GM10248 (cell line): ENCODE measurements around the gene TLCD1.
"Not testable (repeated sequence)": the region's sequence is repeated elsewhere in the genome, so short reads cannot be mapped to it uniquely, and the experiment has no call there.

ENCODE experiments used
- CTCF ChIA-PET: fragments of 300-600 bp; sonication (Branson Sonifier 250); formaldehyde crosslinking; extraction: SDS; loops from one replicate; lab custom pipeline; 2021; ENCODE audit warnings: antibody characterized with exemption; lab: Yijun Ruan, JAX
- POLR2A ChIA-PET: fragments of 350-650 bp; sonication (Branson Sonifier 250); formaldehyde crosslinking; extraction: SDS; loops from one replicate; lab custom pipeline; 2020; ENCODE audit warnings: antibody characterized with exemption; lab: Yijun Ruan, JAX
- DNase-seq: peaks from one replicate; pipeline ENCODE4 v3.0.0; 2012; ENCODE audit errors: extremely low spot score
- TF ChIP-seq, protein P1 (sequence below): IDR thresholded peaks from 2 replicates; pipeline ENCODE4 v1.5.1; 2012; ENCODE audit warnings: mild to moderate bottlenecking, low read depth; ENCODE audit errors: extremely low read depth, missing control alignments, control extremely low read depth

The TLCD1 gene

GRCh38 chr17:28737770-28738679 is 12.0 kb upstream of the TLCD1 start:
- TF ChIP-seq, protein P1, sequence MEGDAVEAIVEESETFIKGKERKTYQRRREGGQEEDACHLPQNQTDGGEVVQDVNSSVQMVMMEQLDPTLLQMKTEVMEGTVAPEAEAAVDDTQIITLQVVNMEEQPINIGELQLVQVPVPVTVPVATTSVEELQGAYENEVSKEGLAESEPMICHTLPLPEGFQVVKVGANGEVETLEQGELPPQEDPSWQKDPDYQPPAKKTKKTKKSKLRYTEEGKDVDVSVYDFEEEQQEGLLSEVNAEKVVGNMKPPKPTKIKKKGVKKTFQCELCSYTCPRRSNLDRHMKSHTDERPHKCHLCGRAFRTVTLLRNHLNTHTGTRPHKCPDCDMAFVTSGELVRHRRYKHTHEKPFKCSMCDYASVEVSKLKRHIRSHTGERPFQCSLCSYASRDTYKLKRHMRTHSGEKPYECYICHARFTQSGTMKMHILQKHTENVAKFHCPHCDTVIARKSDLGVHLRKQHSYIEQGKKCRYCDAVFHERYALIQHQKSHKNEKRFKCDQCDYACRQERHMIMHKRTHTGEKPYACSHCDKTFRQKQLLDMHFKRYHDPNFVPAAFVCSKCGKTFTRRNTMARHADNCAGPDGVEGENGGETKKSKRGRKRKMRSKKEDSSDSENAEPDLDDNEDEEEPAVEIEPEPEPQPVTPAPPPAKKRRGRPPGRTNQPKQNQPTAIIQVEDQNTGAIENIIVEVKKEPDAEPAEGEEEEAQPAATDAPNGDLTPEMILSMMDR = no peak
- peak; percentile 86 for DNase-seq
- ChIA-PET CTCF (interaction anchor here (1.3 to 4.1 kb wide), 5 partner anchors 8 to 14 kb away, joined by 3 to 17 read pairs (median 11); partner anchors contain the start of genes NEK8 and TLCD1), POLR2A (interaction anchor here (0.6 to 7.2 kb wide), 2 partner anchors 10 to 35 kb away, joined by 6 to 64 read pairs; partner anchors contain the start of genes NEK8 and TLCD1)

- ChIA-PET POLR2A (interaction anchor here (0.6 to 7.2 kb wide), 2 partner anchors 10 to 36 kb away, joined by 6 to 64 read pairs; partner anchors contain the start of genes NEK8 and TLCD1), CTCF (interaction anchor here (1.4 to 1.7 kb wide), 2 partner anchors 9 to 13 kb away, joined by 6 to 11 read pairs; partner anchors contain the start of gene NEK8)
- TF ChIP-seq, protein P1 = no peak
- no peak for DNase-seq
These were observed 11.3 kb upstream of the TLCD1 start for GRCh38 chr17:28737316-28737715.

DNA sequence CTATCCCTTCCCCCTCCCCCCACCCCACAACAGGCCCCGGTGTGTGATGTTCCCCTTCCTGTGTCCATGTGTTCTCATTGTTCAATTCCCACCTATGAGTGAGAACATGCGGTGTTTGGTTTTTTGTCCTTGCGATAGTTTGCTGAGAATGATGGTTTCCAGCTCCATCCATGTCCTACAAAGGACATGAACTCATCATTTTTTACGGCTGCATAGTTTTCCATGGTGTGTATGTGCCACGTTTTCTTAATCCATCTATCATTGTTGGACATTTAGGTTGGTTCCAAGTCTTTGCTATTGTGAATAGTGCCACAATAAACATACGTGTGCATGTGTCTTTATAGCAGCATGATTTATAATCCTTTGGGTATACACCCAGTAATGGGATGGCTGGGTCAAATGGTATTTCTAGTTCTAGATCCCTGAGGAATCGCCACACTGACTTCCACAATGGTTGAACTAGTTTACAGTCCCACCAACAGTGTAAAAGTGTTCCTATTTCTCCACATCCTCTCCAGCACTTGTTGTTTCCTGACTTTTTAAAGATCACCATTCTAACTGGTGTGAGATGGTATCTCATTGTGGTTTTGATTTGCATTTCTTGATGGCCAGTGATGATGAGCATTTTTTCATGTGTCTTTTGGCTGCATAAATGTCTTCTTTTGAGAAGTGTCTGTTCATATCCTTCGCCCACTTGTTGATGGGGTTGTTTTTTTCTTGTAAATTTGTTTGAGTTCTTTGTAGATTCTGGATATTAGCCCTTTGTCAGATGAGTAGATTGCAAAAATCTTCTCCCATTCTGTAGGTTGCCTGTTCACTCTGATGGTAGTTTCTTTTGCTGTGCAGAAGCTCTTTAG is 10.1 kb upstream of the TLCD1 start:
- DNase-seq = not testable (repeated sequence)
- ChIA-PET POLR2A (interaction anchor here (1.3 to 1.6 kb wide), 2 partner anchors 7 to 10 kb away, joined by 6 read pairs; partner anchors contain the start of genes TLCD1 and TRAF4), CTCF (interaction anchor here (1.3 to 1.7 kb wide), 5 partner anchors 8 to 16 kb away, joined by 3 to 20 read pairs (median 11); partner anchors contain the start of genes NEK8, RPL23A and TLCD1)

DNA sequence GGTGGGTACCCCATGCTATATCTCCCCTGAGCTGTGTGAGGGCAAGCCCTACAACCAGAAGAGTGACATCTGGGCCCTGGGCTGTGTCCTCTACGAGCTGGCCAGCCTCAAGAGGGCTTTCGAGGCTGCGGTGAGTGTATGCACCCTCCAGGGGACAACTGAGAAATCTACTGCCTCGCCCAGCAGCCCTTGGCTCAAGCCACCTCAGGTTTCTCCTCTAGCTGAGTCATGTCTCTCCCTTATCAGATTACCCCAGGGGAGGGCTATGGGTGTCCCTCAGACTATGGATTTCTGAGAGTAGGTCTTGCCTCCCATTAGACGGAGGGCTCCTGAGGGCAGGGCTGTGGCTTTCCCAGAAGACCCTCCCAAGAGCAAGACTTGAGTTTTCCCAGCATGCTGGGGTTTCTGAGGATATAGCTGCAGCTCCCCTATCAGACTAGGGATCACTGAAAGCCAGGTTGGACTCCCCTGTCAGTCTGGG is 9.2 kb upstream of the TLCD1 start:
- TF ChIP-seq, protein P1 = no peak
- no peak for DNase-seq
- CTCF ChIA-PET = interaction anchor here (1.2 to 1.6 kb wide), 5 partner anchors 8 to 162 kb away, joined by 3 to 20 read pairs (median 4); partner anchors contain the start of genes FLOT2, RPL23A, TLCD1 and TRAF4
- POLR2A ChIA-PET = interaction anchor here (1.3 to 1.6 kb wide), 2 partner anchors 8 to 9 kb away, joined by 6 read pairs; partner anchors contain the start of genes TLCD1 and TRAF4

- ChIA-PET POLR2A (interaction anchor here (1.3 to 1.6 kb wide), 2 partner anchors 8 kb away, joined by 6 read pairs; partner anchors contain the start of genes TLCD1 and TRAF4), CTCF (interaction anchor here (1.2 to 1.6 kb wide), 5 partner anchors 8 to 163 kb away, joined by 3 to 20 read pairs (median 4); partner anchors contain the start of genes FLOT2, RPL23A, TLCD1 and TRAF4)
- no peak for DNase-seq
- TF ChIP-seq, protein P1 = no peak
These were observed 8.7 kb upstream of the TLCD1 start for GRCh38 chr17:28734712-28735241.

DNA sequence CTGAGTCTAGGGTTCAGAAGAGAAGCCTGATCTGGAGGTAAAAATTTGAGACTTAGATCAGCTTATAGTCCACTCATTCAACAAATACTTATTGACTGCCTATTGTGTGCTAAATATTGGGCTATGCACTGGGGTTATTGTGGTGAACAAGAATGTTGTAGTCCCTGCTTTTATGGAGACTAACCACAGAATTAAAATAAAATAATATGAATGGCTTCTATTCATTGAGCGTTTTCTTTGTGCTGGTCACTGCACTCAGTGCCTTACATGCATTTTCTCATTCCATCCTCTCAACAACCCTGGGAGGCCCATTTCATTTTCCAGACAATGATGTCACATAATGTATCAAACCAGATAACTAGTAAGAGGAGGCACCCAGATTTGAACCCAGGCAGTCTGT is 7.3 kb upstream of the TLCD1 start:
- ChIA-PET CTCF (interaction anchor here (0.6 to 3.9 kb wide), 4 partner anchors 9 to 169 kb away, joined by 3 to 13 read pairs (median 3); no protein-coding TSS in a partner anchor), POLR2A (interaction anchor here (0.6 kb wide), 1 partner anchor 21 kb away, joined by 4 read pairs; no protein-coding TSS in a partner anchor)
- TF ChIP-seq, protein P1 = no peak
- no peak for DNase-seq
